ENCODE results near the gene FILIP1. TPM values are rescaled to one million over a fixed set of nuclear protein-coding genes. Genes with fewer than 3 reads are reported as not detected.

The FILIP1 gene
- total and polyA plus RNA-seq, 2 of the 4 experiments (the other 2 are of a cell fraction), result under 0.01 to 0.03 TPM

DNA sequence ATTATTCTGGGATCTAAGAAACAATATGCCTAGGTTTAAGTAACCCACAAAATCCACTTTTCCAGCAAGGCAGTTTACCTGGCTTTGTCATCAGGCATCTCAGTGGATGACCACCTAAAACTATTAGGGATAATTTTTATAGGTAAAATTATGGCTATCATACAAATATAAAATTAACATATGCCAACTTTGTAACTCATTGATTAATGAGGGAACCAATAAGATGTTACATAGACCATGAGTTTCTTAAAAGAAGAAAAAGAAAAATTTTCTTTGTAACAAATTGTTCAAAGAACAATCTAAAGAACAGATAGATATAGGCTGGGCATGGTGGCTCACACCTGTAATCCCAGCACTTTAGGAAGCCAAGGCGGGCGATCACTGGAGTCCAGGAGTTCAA lies 49.7 kb upstream of the FILIP1 start:
- Histone ChIP-seq H4K8ac (ENCODE audit: low read depth in 2 of 2, low read length in 2 of 2) (no peak overlapping the region), H2BK15ac (ENCODE audit: low read depth, low read length) (no peak overlapping the region), H3K4me2 (ENCODE audit: low read depth, low read length) (no peak overlapping the region), H3K9ac (ENCODE audit: low read depth, low read length) (no peak overlapping the region), H2BK5ac (ENCODE audit: low read depth, low read length, poor library complexity, severe bottlenecking) (no peak overlapping the region), H4K20me1 (ENCODE audit: insufficient read depth, low read length) (no peaks in the 10 kb centered on the region), H4K5ac (ENCODE audit: low read depth, low read length) (no peak overlapping the region), H3K79me1 (ENCODE audit: low read depth in 1 of 2, low read length in 2 of 2) (no peaks in the 10 kb centered on the region), H3K18ac (ENCODE audit: low read depth, low read length) (no peak overlapping the region), H3K14ac (replicated peaks; ENCODE audit: low read depth, low read length) (no peak overlapping the region), H3K4me3 (ENCODE audit: insufficient read depth, low read depth, low read length) (no peak overlapping the region), H3K4ac (ENCODE audit: low read depth, low read length) (no peak overlapping the region), H2BK120ac (ENCODE audit: low read depth, low read length) (no peak overlapping the region), H3K23ac (ENCODE audit: low read depth, low read length) (no peak overlapping the region), H3K56ac (ENCODE audit: extremely low read depth, insufficient read depth, low read length) (no peak overlapping the region), H3K9me3 (ENCODE audit: control insufficient read depth, insufficient read depth, low read length) (no peaks in the 10 kb centered on the region), H3K36me3 (ENCODE audit: control insufficient read depth, insufficient read depth, low read length) (no peaks in the 10 kb centered on the region), H3K27ac (ENCODE audit: insufficient read depth, low read length) (no peak overlapping the region), H2AK9ac (replicated peaks; ENCODE audit: low read depth, low read length, poor library complexity) (no peak overlapping the region), H2AK5ac (ENCODE audit: low read depth, low read length) (no peak overlapping the region), H3K9me1 (ENCODE audit: insufficient read depth, low read length) (no peaks in the 10 kb centered on the region), H3K4me1 (ENCODE audit: control insufficient read depth, insufficient read depth, low read length) (no peaks in the 10 kb centered on the region; the same call in none of the 2 replicates), H2AFZ (replicated peaks; ENCODE audit: low read length, poor library complexity) (no peak overlapping the region), H2BK20ac (ENCODE audit: low read depth, low read length) (no peak overlapping the region), H4K91ac (ENCODE audit: insufficient read depth, low read depth, low read length) (no peak overlapping the region), H3K27me3 (ENCODE audit: control insufficient read depth, insufficient read depth, low read length) (no peaks in the 10 kb centered on the region)
- no CpG with 5 or more reads among the region's 2 CpGs for WGBS, 2 experiments (ENCODE audit: extremely low coverage in 2 of 2, insufficient read length in 1 of 2)
- dilution Hi-C loops (cut with HindIII; ENCODE audit: low sequenced_read_pairs, unreplicated experiment) (no loop called here), in situ Hi-C loops (cut with MboI; ENCODE audit: low sequenced_read_pairs) (no loop called here), intact Hi-C loops (cut with micrococcal nuclease) (loop anchor here (1.0 kb wide), 2 partner anchors 13 to 46 kb away; no protein-coding TSS in a partner anchor)
- POLR2A ChIA-PET (ENCODE audit: unreplicated experiment), result no interaction called here
- CTCF ChIA-PET, result no interaction called here
- DNase-seq (no peak), ATAC-seq (ENCODE audit: low read depth) (no peak)
- no peak for TF ChIP-seq NFE2L2 (IDR thresholded peaks at IDR 0.05; ENCODE audit: low read depth, low read length)
- TF ChIP-seq, protein P1, sequence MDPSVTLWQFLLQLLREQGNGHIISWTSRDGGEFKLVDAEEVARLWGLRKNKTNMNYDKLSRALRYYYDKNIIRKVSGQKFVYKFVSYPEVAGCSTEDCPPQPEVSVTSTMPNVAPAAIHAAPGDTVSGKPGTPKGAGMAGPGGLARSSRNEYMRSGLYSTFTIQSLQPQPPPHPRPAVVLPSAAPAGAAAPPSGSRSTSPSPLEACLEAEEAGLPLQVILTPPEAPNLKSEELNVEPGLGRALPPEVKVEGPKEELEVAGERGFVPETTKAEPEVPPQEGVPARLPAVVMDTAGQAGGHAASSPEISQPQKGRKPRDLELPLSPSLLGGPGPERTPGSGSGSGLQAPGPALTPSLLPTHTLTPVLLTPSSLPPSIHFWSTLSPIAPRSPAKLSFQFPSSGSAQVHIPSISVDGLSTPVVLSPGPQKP (IDR thresholded peaks at IDR 0.05; ENCODE audit: borderline replicate concordance, low read depth, low read length), result no peak
- no peak for TF ChIP-seq POLR2A (IDR thresholded peaks at IDR 0.05; ENCODE audit: low read depth, low read length)
- BruUV-seq (replicated peaks), result no TSS peak

Data from IMR-90 (cell line).